ENCODE results near the gene ENO3. TPM values are rescaled to one million over a fixed set of nuclear protein-coding genes. Genes with fewer than 3 reads are reported as not detected.

Gene ENO3
- total RNA-seq (16.3 and 18.7 TPM in 2 replicates), polyA plus RNA-seq (30.2 and 40.4 TPM in 2 replicates)

DNA sequence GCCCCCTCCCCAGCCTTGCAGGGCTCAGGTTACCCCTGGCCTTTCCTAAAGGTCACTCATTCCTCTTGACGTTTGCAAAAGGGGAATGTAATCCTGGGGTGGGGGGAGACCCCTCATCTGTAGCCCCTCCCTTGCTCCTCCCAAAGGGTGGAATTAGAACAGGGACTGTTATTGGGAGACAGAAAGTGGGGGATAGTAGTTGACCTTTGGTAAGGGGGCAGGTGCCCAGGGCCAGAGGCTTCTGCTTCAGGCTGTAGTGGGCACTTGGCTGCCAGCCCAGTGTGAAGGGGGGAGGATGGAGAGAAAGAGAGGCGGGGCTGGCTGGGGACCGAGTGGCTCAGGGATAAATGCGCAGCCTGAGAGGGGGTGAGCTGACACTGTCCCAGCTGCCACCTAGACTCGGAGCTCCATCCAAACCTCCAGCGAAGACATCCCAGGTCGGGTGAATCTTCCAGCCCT, at the start of gene ENO3:
TSS of gene ENO3 (plus strand) at position 374 of the 459 bp plus-strand sequence. CDS start 711 bp downstream, outside the sequence.
- Histone ChIP-seq H3K4me3 (peak within 1 kb of the TSS; percentile 61), H4K20me1 (ENCODE audit: insufficient read depth, poor library complexity, severe bottlenecking) (peaks cover 10% of the 10 kb centered on the region), H3K27me3 (no peaks in the 10 kb centered on the region), H3K4me2 (peak within 1 kb of the TSS; percentile 86), H3K9me2 (replicated peaks; ENCODE audit: insufficient read depth) (no peaks in the 10 kb centered on the region), H3K27ac (peak within 1 kb of the TSS; percentile 100), H2AFZ (peak within 1 kb of the TSS; percentile 72), H3K79me2 (peaks cover 25% of the 10 kb centered on the region), H3K4me1 (ENCODE audit: insufficient read depth) (peaks cover 22% of the 10 kb centered on the region), H3K36me3 (replicated peaks; ENCODE audit: insufficient read depth, low read depth) (no peaks in the 10 kb centered on the region), H3K9me3 (ENCODE audit: low read depth) (no peaks in the 10 kb centered on the region)
- TF ChIP-seq, protein P1, sequence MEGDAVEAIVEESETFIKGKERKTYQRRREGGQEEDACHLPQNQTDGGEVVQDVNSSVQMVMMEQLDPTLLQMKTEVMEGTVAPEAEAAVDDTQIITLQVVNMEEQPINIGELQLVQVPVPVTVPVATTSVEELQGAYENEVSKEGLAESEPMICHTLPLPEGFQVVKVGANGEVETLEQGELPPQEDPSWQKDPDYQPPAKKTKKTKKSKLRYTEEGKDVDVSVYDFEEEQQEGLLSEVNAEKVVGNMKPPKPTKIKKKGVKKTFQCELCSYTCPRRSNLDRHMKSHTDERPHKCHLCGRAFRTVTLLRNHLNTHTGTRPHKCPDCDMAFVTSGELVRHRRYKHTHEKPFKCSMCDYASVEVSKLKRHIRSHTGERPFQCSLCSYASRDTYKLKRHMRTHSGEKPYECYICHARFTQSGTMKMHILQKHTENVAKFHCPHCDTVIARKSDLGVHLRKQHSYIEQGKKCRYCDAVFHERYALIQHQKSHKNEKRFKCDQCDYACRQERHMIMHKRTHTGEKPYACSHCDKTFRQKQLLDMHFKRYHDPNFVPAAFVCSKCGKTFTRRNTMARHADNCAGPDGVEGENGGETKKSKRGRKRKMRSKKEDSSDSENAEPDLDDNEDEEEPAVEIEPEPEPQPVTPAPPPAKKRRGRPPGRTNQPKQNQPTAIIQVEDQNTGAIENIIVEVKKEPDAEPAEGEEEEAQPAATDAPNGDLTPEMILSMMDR (IDR thresholded peaks at IDR 0.05; ENCODE audit: poor library complexity), result no peak
- TF ChIP-seq EZH2 (IDR thresholded peaks at IDR 0.05; ENCODE audit: borderline replicate concordance) (no peak), EZH2phosphoT487 (IDR thresholded peaks at IDR 0.05; ENCODE audit: low read depth, severe bottlenecking, unreplicated experiment) (no peak)
- WGBS (ENCODE audit: low lambda C conversion rate, missing lambda C conversion rate), result 43% methylated on average over 6 of the region's 7 CpGs
- peak; percentile 45 for DNase-seq (ENCODE audit: low spot score)

DNA sequence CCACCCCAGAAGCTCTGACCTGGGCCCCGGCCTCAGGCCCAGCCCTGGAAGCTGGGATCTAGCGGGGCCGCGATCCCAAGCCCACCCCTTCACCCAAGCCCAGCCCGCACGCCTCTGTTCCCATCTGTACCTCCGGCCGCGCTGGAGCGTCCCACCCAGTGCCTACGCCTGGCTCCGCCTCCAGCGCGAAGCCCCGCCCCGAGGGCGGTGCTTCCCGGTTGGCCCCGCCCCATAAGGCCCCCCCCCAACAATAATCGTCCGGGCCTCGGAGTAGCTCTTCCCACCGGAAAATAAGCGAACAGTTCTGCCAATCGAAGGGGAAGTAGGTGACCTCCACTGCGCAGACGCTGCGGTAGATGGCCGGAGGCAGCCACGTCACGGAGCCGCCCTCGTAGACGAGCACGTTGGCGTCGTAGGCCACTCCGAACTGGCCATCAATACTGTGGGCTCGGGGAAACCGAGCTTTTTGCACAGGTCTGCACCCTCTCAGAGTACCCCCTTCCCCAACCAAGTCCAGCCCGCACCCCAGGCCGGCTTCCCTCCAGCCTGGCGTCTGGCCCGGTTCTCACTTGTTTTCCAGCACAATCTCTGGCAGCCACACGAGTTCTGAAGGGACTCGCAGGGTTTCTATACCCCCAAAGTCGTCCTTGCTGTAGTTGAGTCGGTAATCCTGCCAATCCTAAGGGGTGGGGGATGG, 49.1 kb upstream of the ENO3 start:
- Histone ChIP-seq H3K4me3 (no peak overlapping the region), H2AFZ (no peak overlapping the region), H3K27me3 (no peaks in the 10 kb centered on the region), H3K4me1 (ENCODE audit: insufficient read depth) (peaks cover 7% of the 10 kb centered on the region), H4K20me1 (ENCODE audit: insufficient read depth, poor library complexity, severe bottlenecking) (no peaks in the 10 kb centered on the region), H3K9me3 (ENCODE audit: low read depth) (no peaks in the 10 kb centered on the region), H3K79me2 (no peaks in the 10 kb centered on the region), H3K9me2 (replicated peaks; ENCODE audit: insufficient read depth) (no peaks in the 10 kb centered on the region), H3K27ac (no peak overlapping the region), H3K36me3 (replicated peaks; ENCODE audit: insufficient read depth, low read depth) (no peaks in the 10 kb centered on the region), H3K4me2 (no peak overlapping the region)
- no peak for DNase-seq (ENCODE audit: low spot score)
- TF ChIP-seq, protein P1 (IDR thresholded peaks at IDR 0.05; ENCODE audit: poor library complexity), result no peak
- TF ChIP-seq EZH2 (IDR thresholded peaks at IDR 0.05; ENCODE audit: borderline replicate concordance) (no peak), EZH2phosphoT487 (IDR thresholded peaks at IDR 0.05; ENCODE audit: low read depth, severe bottlenecking, unreplicated experiment) (no peak)
- WGBS (ENCODE audit: low lambda C conversion rate, missing lambda C conversion rate), result 98% methylated on average over 28 of the region's 48 CpGs

DNA sequence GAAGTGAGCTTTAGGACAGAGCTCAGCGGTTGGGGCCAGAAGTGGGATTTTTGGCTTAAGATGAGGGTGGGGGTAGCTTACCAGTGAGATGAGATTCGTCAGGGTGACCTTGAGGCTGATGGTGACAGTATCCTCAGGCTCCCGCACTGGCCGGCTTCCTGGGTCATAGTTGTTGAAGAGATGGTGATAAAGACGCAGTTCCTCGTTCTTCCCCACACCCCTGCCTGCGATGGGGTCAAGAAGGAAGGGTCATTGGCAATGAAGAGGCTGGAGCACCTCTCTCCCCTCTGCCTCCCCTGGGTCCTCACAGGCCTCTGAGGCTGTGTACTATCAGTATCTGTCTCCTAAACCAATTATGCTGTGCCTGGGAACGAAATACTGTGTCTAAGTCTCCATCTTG, 48.4 kb upstream of the ENO3 start:
- no peaks in the 10 kb centered on the region for H3K79me2 ChIP-seq
- no peaks in the 10 kb centered on the region for H3K27me3 ChIP-seq
- H3K9me2 ChIP-seq (replicated peaks; ENCODE audit: insufficient read depth), result no peaks in the 10 kb centered on the region
- no peaks in the 10 kb centered on the region for H3K36me3 ChIP-seq (replicated peaks; ENCODE audit: insufficient read depth, low read depth)
- no peak for TF ChIP-seq EZH2phosphoT487 (IDR thresholded peaks at IDR 0.05; ENCODE audit: low read depth, severe bottlenecking, unreplicated experiment)
- TF ChIP-seq EZH2 (IDR thresholded peaks at IDR 0.05; ENCODE audit: borderline replicate concordance), result no peak
- TF ChIP-seq, protein P1 (IDR thresholded peaks at IDR 0.05; ENCODE audit: poor library complexity), result no peak
- no peak overlapping the region for H3K4me3 ChIP-seq
- no peak overlapping the region for H3K4me2 ChIP-seq
- no peaks in the 10 kb centered on the region for H3K9me3 ChIP-seq (ENCODE audit: low read depth)
- WGBS (ENCODE audit: low lambda C conversion rate, missing lambda C conversion rate), result 86% methylated on average over 8 of the region's 8 CpGs
- DNase-seq (ENCODE audit: low spot score), result no peak
- no peaks in the 10 kb centered on the region for H4K20me1 ChIP-seq (ENCODE audit: insufficient read depth, poor library complexity, severe bottlenecking)
- H3K4me1 ChIP-seq (ENCODE audit: insufficient read depth), result peaks cover 7% of the 10 kb centered on the region
- no peak overlapping the region for H3K27ac ChIP-seq
- H2AFZ ChIP-seq, result no peak overlapping the region
